Hepatocyte (in vitro differentiated cells): ENCODE results near the gene STIM2. TPM values are rescaled to one million over a fixed set of nuclear protein-coding genes. Genes with fewer than 3 reads are reported as not detected.

Experiments
- DNase-seq: peaks from one replicate; pipeline ENCODE4 v3.0.0-alpha.2; 2016; ENCODE audit warnings: low spot score
- H2AFZ ChIP-seq: fragments of 200-600 bp; sonication (generic); 2 replicates; pipeline ENCODE4 v1.6.0; 2016; ENCODE audit warnings: antibody characterized with exemption, mild to moderate bottlenecking
- H3K27ac ChIP-seq: fragments of 200-600 bp; sonication (generic); 2 replicates; pipeline ENCODE4 v1.5.1; 2016; ENCODE audit warnings: mild to moderate bottlenecking
- H3K27me3 ChIP-seq: fragments of 200-600 bp; sonication (generic); 2 replicates; pipeline ENCODE4 v1.6.1; 2016
- H3K36me3 ChIP-seq: fragments of 200-600 bp; sonication (generic); replicated peaks from 2 replicates; pipeline ENCODE4 v1.5.1; 2016; ENCODE audit warnings: low read depth; ENCODE audit not compliant: insufficient read depth
- H3K4me1 ChIP-seq: fragments of 200-600 bp; sonication (generic); 2 replicates; pipeline ENCODE4 v1.5.1; 2016; ENCODE audit warnings: mild to moderate bottlenecking, moderate library complexity; ENCODE audit not compliant: insufficient read depth
- H3K4me2 ChIP-seq: fragments of 200-600 bp; sonication (generic); 2 replicates; pipeline ENCODE4 v1.6.0; 2016
- H3K4me3 ChIP-seq: fragments of 200-600 bp; sonication (generic); 2 replicates; pipeline ENCODE4 v1.5.1; 2016; ENCODE audit warnings: mild to moderate bottlenecking
- H3K79me2 ChIP-seq: fragments of 200-600 bp; sonication (generic); 2 replicates; pipeline ENCODE4 v1.6.0; 2017; ENCODE audit warnings: mild to moderate bottlenecking
- H3K9me2 ChIP-seq: fragments of 200-600 bp; sonication (generic); replicated peaks from 2 replicates; pipeline ENCODE4 v1.6.0; 2017; ENCODE audit warnings: mild to moderate bottlenecking; ENCODE audit not compliant: insufficient read depth
- H3K9me3 ChIP-seq: fragments of 200-600 bp; sonication (generic); 2 replicates; pipeline ENCODE4 v1.5.1; 2016; ENCODE audit warnings: low read depth, mild to moderate bottlenecking
- H4K20me1 ChIP-seq: fragments of 200-600 bp; sonication (generic); 2 replicates; pipeline ENCODE4 v1.6.0; 2016; ENCODE audit warnings: mild to moderate bottlenecking; ENCODE audit not compliant: insufficient read depth, poor library complexity, severe bottlenecking
- EZH2 ChIP-seq: fragments of 200-600 bp; sonication (generic); IDR thresholded peaks from 2 replicates; pipeline ENCODE4 v1.6.1; 2016; ENCODE audit warnings: antibody characterized with exemption, mild to moderate bottlenecking, borderline replicate concordance
- EZH2phosphoT487 ChIP-seq: fragments of 200-600 bp; sonication (generic); IDR thresholded peaks from one replicate; pipeline ENCODE4 v1.6.1; 2018; ENCODE audit warnings: antibody characterized with exemption, mild to moderate bottlenecking, low read depth, moderate library complexity; ENCODE audit not compliant: unreplicated experiment, severe bottlenecking
- whole genome bisulfite sequencing: methylation state at CpG from one replicate; pipeline ENCODE4 v1.1.6; 2016; ENCODE audit warnings: low lambda C conversion rate; ENCODE audit errors: missing lambda C conversion rate; 5-methylcytosine and 5-hydroxymethylcytosine counted together
- polyA plus RNA-seq: library from polyadenylated mRNA; unstranded; fragments of >200 nt; fragmentation: Nextera tagmentation; extraction: Ambion mirVana; gene quantifications from 2 replicates; pipeline ENCODE4 v1.2.1, GENCODE V29; 2016
- total RNA-seq: library from RNA; depleted of rRNA; stranded (reverse); fragments of >200 nt; gene quantifications from 2 replicates; pipeline ENCODE4 v1.2.3, GENCODE V29; 2014
- TF ChIP-seq, protein P1 (sequence below): fragments of 200-600 bp; sonication (generic); IDR thresholded peaks from 2 replicates; pipeline ENCODE4 v1.5.1; 2016; ENCODE audit warnings: antibody characterized with exemption, mild to moderate bottlenecking; ENCODE audit not compliant: poor library complexity

STIM2 gene
- total and polyA plus RNA-seq, 2 experiments from 2014 or later: 13.2 to 17.0 TPM

DNA sequence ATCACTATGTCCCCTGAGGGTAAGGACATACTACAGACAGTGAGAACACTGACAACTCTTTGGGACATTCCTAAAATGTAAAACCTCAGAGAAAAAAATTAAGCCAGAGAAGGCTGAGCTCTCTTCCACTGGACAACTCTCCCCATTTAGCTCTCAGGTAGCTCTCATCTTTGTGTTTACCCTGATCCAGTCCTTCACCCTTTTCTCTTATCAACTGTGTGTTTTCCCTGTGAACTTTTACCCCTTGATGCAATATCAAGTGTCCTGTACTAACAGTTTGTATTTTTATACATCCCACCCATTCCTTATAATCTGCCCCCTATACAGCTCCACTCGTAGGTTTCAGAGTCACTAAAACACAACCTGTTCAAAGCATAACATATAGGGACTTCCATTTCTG, 182.6 kb downstream of the STIM2 start:
- H4K20me1 ChIP-seq: no peaks in the 10 kb centered on the region
- H3K4me3 ChIP-seq: no peak overlapping the region
- H3K4me2 ChIP-seq: peak overlapping the region; percentile 9
- no peak for TF ChIP-seq EZH2phosphoT487
- TF ChIP-seq, protein P1, sequence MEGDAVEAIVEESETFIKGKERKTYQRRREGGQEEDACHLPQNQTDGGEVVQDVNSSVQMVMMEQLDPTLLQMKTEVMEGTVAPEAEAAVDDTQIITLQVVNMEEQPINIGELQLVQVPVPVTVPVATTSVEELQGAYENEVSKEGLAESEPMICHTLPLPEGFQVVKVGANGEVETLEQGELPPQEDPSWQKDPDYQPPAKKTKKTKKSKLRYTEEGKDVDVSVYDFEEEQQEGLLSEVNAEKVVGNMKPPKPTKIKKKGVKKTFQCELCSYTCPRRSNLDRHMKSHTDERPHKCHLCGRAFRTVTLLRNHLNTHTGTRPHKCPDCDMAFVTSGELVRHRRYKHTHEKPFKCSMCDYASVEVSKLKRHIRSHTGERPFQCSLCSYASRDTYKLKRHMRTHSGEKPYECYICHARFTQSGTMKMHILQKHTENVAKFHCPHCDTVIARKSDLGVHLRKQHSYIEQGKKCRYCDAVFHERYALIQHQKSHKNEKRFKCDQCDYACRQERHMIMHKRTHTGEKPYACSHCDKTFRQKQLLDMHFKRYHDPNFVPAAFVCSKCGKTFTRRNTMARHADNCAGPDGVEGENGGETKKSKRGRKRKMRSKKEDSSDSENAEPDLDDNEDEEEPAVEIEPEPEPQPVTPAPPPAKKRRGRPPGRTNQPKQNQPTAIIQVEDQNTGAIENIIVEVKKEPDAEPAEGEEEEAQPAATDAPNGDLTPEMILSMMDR: no peak
- no peak for TF ChIP-seq EZH2
- H3K27ac ChIP-seq: no peak overlapping the region
- H3K9me3 ChIP-seq: no peaks in the 10 kb centered on the region
- H3K27me3 ChIP-seq: no peaks in the 10 kb centered on the region
- H2AFZ ChIP-seq: no peak overlapping the region
- WGBS: 69% methylated on average over 1 of the region's 1 CpG
- H3K4me1 ChIP-seq: no peaks in the 10 kb centered on the region
- no peaks in the 10 kb centered on the region for H3K9me2 ChIP-seq
- H3K36me3 ChIP-seq: no peaks in the 10 kb centered on the region
- no peak for DNase-seq
- no peaks in the 10 kb centered on the region for H3K79me2 ChIP-seq

DNA sequence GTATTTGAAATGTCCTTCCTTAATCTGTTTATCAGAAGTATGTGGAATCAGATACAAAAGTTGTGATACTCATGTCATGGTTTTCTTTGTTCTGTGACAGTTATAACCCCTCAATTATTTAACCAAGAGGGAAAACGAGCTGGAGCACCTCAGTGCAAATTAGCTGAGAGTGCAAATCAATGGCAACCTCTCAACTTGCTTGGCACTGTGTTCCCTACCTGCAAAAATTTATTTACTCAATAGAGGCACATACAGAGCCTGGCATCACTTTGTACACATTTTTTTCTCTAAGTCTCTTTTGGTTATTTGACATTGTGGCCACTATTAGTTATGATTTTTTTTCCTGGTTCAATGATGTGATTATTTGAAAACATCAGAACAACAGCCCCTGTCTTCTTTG, 186.2 kb downstream of the STIM2 start:
- TF ChIP-seq, protein P1: no peak
- TF ChIP-seq EZH2: no peak
- TF ChIP-seq EZH2phosphoT487: no peak
- Histone ChIP-seq H3K4me3 (no peak overlapping the region), H4K20me1 (no peaks in the 10 kb centered on the region), H3K79me2 (no peaks in the 10 kb centered on the region), H2AFZ (no peak overlapping the region), H3K4me1 (no peaks in the 10 kb centered on the region), H3K27ac (no peak overlapping the region), H3K36me3 (no peaks in the 10 kb centered on the region), H3K4me2 (no peak overlapping the region), H3K27me3 (no peaks in the 10 kb centered on the region), H3K9me3 (no peaks in the 10 kb centered on the region), H3K9me2 (no peaks in the 10 kb centered on the region)
- DNase-seq: no peak
- WGBS: 24% methylated on average over 1 of the region's 1 CpG

DNA sequence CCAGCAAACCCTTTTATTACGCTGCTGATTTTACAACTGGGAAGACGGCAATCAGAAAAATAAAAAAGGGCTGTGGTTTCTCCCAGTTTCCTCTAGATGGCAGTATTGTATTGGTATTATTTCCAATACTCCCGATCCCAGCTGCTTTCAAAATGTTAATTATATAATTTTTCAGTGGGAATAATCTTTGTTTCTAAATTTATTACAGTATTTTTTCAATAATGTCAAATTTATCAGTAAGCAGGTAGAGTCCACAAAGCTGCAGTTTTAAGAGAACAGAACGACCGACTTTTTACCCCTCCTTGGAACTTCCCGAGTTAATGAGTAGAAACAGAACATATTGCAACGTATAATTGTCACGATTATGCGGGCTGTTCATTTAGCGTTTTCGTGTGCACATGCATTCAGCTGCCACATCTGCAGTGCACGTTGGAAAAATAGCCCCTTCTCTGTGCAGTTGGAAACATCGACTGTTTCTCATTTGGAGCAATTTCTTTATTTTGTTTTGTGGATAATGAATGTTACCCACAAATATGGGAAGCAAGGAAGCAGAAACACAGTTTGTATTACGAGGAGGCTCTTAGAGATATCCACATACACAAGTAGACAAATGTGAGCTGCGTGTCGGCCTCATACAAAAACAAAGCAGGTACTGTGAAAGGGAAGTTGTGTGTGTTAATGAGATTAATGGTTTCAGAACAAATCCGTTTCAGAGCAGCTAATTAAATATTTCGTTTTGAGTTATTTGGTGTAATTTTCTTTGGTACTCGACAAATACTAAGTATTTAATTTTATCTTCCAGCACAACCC, 188.0 kb downstream of the STIM2 start:
- Histone ChIP-seq H3K4me2 (peak overlapping the region; percentile 72), H3K4me3 (no peak overlapping the region), H3K36me3 (no peaks in the 10 kb centered on the region), H3K9me2 (no peaks in the 10 kb centered on the region), H3K27me3 (no peaks in the 10 kb centered on the region), H3K4me1 (no peaks in the 10 kb centered on the region), H3K79me2 (no peaks in the 10 kb centered on the region), H3K9me3 (no peaks in the 10 kb centered on the region), H4K20me1 (no peaks in the 10 kb centered on the region), H3K27ac (no peak overlapping the region), H2AFZ (no peak overlapping the region)
- DNase-seq: peak; percentile 41
- WGBS: 38% methylated on average over 19 of the region's 19 CpGs
- no peak for TF ChIP-seq EZH2phosphoT487
- TF ChIP-seq, protein P1: peak; percentile 91
